CD14-positive monocyte (primary cell): ENCODE data around the gene PEX5L. TPM values are rescaled to one million over a fixed set of nuclear protein-coding genes. Genes with fewer than 3 reads are reported as not detected.
"Not testable (repeated sequence)": the region's sequence is repeated elsewhere in the genome, so short reads cannot be mapped to it uniquely, and the experiment has no call there.

ENCODE experiments used
- DNase-seq, 3 donors: peaks; one replicate each; pipeline ENCODE4 v3.0.0-alpha.2; 2011 to 2022
- H2AFZ ChIP-seq: 2 replicates; pipeline ENCODE4 v1.6.0; 2012; ENCODE audit warnings: mild to moderate bottlenecking, low read depth, low read length, inconsistent platforms; ENCODE audit not compliant: insufficient read depth, poor library complexity, severe bottlenecking
- H3K27ac ChIP-seq, 2 donors: 1 replicate in 1 of 2; 2 replicates in 1 of 2; pipeline ENCODE4 v1.5.1; 2012 to 2013; ENCODE audit warnings: low read length in 2 of 2, control low read depth in 1 of 2, inconsistent platforms in 1 of 2, low read depth in 1 of 2, mild to moderate bottlenecking in 1 of 2
- H3K27me3 ChIP-seq, 2 donors: one replicate each; pipeline versions ENCODE4 v1.6.0 to v1.6.1; 2011 to 2013; ENCODE audit warnings: low read length in 2 of 2; ENCODE audit not compliant: control insufficient read depth in 2 of 2, insufficient read depth in 2 of 2
- H3K36me3 ChIP-seq, 2 donors: replicated peaks in 1 of 2; 1 replicate in 1 of 2; 2 replicates in 1 of 2; pipeline versions ENCODE4 v1.5.1 to v1.6.1; 2012 to 2013; ENCODE audit warnings: low read length in 2 of 2, control low read depth in 1 of 2, inconsistent platforms in 1 of 2, mild to moderate bottlenecking in 1 of 2; ENCODE audit not compliant: insufficient read depth in 2 of 2, control insufficient read depth in 1 of 2
- H3K4me1 ChIP-seq, 2 donors: 1 replicate in 1 of 2; 2 replicates in 1 of 2; pipeline versions ENCODE4 v1.5.1 to v1.6.1; 2012 to 2013; ENCODE audit warnings: low read length in 2 of 2, control low read depth in 1 of 2, inconsistent platforms in 1 of 2, mild to moderate bottlenecking in 1 of 2, moderate library complexity in 1 of 2; ENCODE audit not compliant: insufficient read depth in 2 of 2, control insufficient read depth in 1 of 2
- H3K4me2 ChIP-seq: replicated peaks from 2 replicates; pipeline ENCODE3; 2012; ENCODE audit warnings: low read length, moderate library complexity, mild to moderate bottlenecking; ENCODE audit not compliant: poor library complexity, severe bottlenecking; ENCODE audit errors: extremely low read depth
- H3K4me3 ChIP-seq, 3 experiments: fragments of 200-600 bp in 1 of 3; sonication (generic) in 1 of 3; replicated peaks in 1 of 3; 1 replicate in 2 of 3; 2 replicates in 1 of 3; pipeline ENCODE4 v1.5.1; 2011 to 2013; ENCODE audit warnings: low read length in 3 of 3, mild to moderate bottlenecking in 3 of 3, control low read depth in 2 of 3, low read depth in 2 of 3, inconsistent platforms in 1 of 3, moderate library complexity in 1 of 3
- H3K79me2 ChIP-seq: 2 replicates; pipeline ENCODE4 v1.6.0; 2012; ENCODE audit warnings: mild to moderate bottlenecking, control low read depth, inconsistent platforms, low read length, moderate library complexity; ENCODE audit not compliant: insufficient read depth
- H3K9ac ChIP-seq: 2 replicates; pipeline ENCODE4 v1.6.0; 2017; ENCODE audit warnings: low read length, mild to moderate bottlenecking; ENCODE audit not compliant: insufficient read depth, poor library complexity, severe bottlenecking
- H3K9me3 ChIP-seq, 2 donors: replicated peaks in 1 of 2; 1 replicate in 1 of 2; 2 replicates in 1 of 2; pipeline versions ENCODE4 v1.5.1 to v1.6.1; 2012 to 2013; ENCODE audit warnings: low read length in 2 of 2, control low read depth in 1 of 2; ENCODE audit not compliant: control insufficient read depth in 1 of 2, insufficient read depth in 1 of 2
- H4K20me1 ChIP-seq: 2 replicates; pipeline ENCODE4 v1.6.0; 2012; ENCODE audit warnings: mild to moderate bottlenecking, low read length, control low read depth, moderate library complexity; ENCODE audit not compliant: insufficient read depth
- H3K27ac Mint-ChIP-seq, 7 donors: one replicate each; pipeline ENCODE4 v1.8.0; 2020; ENCODE audit warnings: mild to moderate bottlenecking in 7 of 7, mixed read lengths in 7 of 7, moderate library complexity in 6 of 7, inconsistent platforms in 2 of 7
- H3K27me3 Mint-ChIP-seq, 3 donors: one replicate each; pipeline ENCODE4 v1.8.0; 2021 to 2022; ENCODE audit warnings: low read depth in 3 of 3, mild to moderate bottlenecking in 3 of 3, mixed read lengths in 3 of 3, moderate library complexity in 3 of 3, inconsistent platforms in 1 of 3
- H3K36me3 Mint-ChIP-seq, 2 donors: one replicate each; pipeline ENCODE4 v1.8.0; 2020; ENCODE audit warnings: mixed read lengths in 2 of 2, inconsistent platforms in 1 of 2, mild to moderate bottlenecking in 1 of 2
- H3K4me1 Mint-ChIP-seq: one replicate; pipeline ENCODE4 v1.8.0; 2020; ENCODE audit warnings: mild to moderate bottlenecking, mixed read lengths
- H3K4me3 Mint-ChIP-seq, 2 donors: one replicate each; pipeline ENCODE4 v1.8.0; 2020; ENCODE audit warnings: mild to moderate bottlenecking in 2 of 2, mixed read lengths in 2 of 2, moderate library complexity in 1 of 2
- H3K9me3 Mint-ChIP-seq, 7 donors: one replicate each; pipeline ENCODE4 v1.8.0; 2020 to 2022; ENCODE audit warnings: mixed read lengths in 7 of 7, mild to moderate bottlenecking in 6 of 7, moderate library complexity in 6 of 7, inconsistent platforms in 2 of 7
- WGBS: methylation state at CpG from one replicate; pipeline ENCODE4 v1.1.5; 2013; ENCODE audit warnings: missing lambda C conversion rate; ENCODE audit not compliant: insufficient coverage; 5-methylcytosine and 5-hydroxymethylcytosine counted together
- intact Hi-C, 2 donors: fragments of 100-400 bp; cut with micrococcal nuclease; formaldehyde crosslinking; loops; one replicate each; pipeline versions ENCODE4 v1.15.0 to v1.15.1; 2023
- polyA plus RNA-seq, 3 donors: library from polyadenylated mRNA; depleted of rRNA in 1 of 3; unstranded in 2 of 3; stranded (reverse) in 1 of 3; fragments of 300-500 nt in 2 of 3; fragments of >200 nt in 1 of 3; fragmentation: Illumina TruSeq in 2 of 3; gene quantifications; 1 replicate in 2 of 3; 2 replicates in 1 of 3; pipeline ENCODE4 v1.2.3, GENCODE V29; 2012 to 2021
- TF ChIP-seq, protein P1 (sequence below): fragments of 200-600 bp; IDR thresholded peaks from one replicate; pipeline ENCODE4 v1.8.0; 2022; ENCODE audit warnings: antibody characterized with exemption, mild to moderate bottlenecking

Gene PEX5L
- polyA plus RNA-seq, 3 donors, result not detected

DNA sequence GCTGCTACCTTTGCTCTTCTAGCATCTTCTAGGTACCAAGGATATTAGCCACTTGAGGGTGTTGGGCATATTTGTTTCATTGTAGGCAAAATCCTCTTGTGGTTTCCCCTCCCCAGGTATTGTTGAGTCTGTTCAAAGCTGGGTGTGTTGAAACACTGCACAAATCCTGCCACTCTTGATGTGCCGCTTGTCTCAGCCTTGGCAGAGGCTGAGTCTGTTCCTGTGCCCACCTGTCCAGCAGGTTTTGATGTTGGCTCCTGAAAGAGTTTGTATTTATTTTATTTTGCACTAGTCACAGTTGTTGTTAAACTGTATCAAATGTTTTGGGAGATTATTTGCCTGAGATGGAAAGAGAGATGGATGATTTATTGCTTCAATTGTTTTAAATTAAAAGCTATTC, 247.7 kb downstream of the PEX5L start:
- Histone ChIP-seq H3K79me2 (no peaks in the 10 kb centered on the region), H3K9ac (no peak overlapping the region), H3K36me3 (no peaks in the 10 kb centered on the region), H3K4me3 (no peak overlapping the region), H3K4me2 (no peak overlapping the region), H3K4me1 (no peaks in the 10 kb centered on the region), H3K27ac (no peak overlapping the region), H3K9me3 (no peaks in the 10 kb centered on the region), H2AFZ (no peak overlapping the region), H3K27me3 (no peaks in the 10 kb centered on the region), H4K20me1 (no peaks in the 10 kb centered on the region)
- Mint-ChIP-seq H3K27me3 (peaks cover 0 to 3% (median 2%) of the 10 kb centered on the region in 3 donors), H3K27ac (no peak overlapping the region), H3K9me3 (peaks cover 0 to 1% (median 0%) of the 10 kb centered on the region in 7 donors), H3K4me1 (no peaks in the 10 kb centered on the region), H3K4me3 (no peak overlapping the region), H3K36me3 (no peaks in the 10 kb centered on the region)
- intact Hi-C loops, result no loop called here
- TF ChIP-seq, protein P1, sequence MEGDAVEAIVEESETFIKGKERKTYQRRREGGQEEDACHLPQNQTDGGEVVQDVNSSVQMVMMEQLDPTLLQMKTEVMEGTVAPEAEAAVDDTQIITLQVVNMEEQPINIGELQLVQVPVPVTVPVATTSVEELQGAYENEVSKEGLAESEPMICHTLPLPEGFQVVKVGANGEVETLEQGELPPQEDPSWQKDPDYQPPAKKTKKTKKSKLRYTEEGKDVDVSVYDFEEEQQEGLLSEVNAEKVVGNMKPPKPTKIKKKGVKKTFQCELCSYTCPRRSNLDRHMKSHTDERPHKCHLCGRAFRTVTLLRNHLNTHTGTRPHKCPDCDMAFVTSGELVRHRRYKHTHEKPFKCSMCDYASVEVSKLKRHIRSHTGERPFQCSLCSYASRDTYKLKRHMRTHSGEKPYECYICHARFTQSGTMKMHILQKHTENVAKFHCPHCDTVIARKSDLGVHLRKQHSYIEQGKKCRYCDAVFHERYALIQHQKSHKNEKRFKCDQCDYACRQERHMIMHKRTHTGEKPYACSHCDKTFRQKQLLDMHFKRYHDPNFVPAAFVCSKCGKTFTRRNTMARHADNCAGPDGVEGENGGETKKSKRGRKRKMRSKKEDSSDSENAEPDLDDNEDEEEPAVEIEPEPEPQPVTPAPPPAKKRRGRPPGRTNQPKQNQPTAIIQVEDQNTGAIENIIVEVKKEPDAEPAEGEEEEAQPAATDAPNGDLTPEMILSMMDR, result no peak
- DNase-seq, result no peak
- 100% methylated on average over 1 of the region's 1 CpG for WGBS

GRCh38 chr3:179782841-179783240, 253.9 kb downstream of the PEX5L start:
- peaks cover 5 to 23% of the 10 kb centered on the region in 2 donors for H3K36me3 Mint-ChIP-seq
- H2AFZ ChIP-seq, DNase-seq, H3K9ac ChIP-seq, H3K27ac Mint-ChIP-seq, intact Hi-C loops, H3K4me1 Mint-ChIP-seq, H3K79me2 ChIP-seq, H3K27ac ChIP-seq, H3K4me1 ChIP-seq, H3K27me3 ChIP-seq, H3K27me3 Mint-ChIP-seq, H3K4me2 ChIP-seq, H3K36me3 ChIP-seq, H3K4me3 ChIP-seq, H3K4me3 Mint-ChIP-seq, H4K20me1 ChIP-seq: not testable (repeated sequence)
- no CpG with 5 or more reads among the region's 5 CpGs for WGBS
- H3K9me3 Mint-ChIP-seq, result peaks cover 12 to 22% (median 14%) of the 10 kb centered on the region in 7 donors
- peaks cover 9 to 14% of the 10 kb centered on the region in 2 donors for H3K9me3 ChIP-seq
